ENCODE data around the gene SETD2. TPM values are rescaled to one million over a fixed set of nuclear protein-coding genes. Genes with fewer than 3 reads are reported as not detected.

Gene SETD2
- total RNA-seq, 1 experiment from 2014 or later: 60.8 TPM

DNA sequence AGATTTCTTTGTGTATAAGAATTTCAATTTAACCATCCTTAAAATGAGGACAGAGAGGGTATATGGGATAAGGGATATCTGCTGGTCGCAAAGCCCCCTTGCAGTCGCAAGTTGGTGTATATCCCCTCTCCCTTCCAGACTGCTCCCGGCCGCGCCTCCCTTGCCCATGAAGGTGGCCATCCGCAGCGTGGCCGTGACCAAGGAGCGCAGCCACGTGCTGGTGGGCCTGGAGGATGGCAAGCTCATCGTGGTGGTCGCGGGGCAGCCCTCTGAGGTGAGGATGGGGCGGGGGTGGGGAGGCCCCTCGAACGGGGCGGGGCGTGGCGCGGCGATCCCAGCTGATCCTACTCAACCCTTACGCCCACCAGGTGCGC is 155.1 kb downstream of the SETD2 start:
- no peak overlapping the region; a peak in 1 of 7 replicates for H3K27ac Mint-ChIP-seq

More for the DNA sequence above, 155.1 kb downstream of the SETD2 start:
- H4K8ac ChIP-seq (replicated peaks; ENCODE audit: insufficient read length, low read depth, low read length): no peak overlapping the region
- H3K4me2 ChIP-seq (ENCODE audit: insufficient read depth, insufficient read length, low read length): peak overlapping the region; percentile 28
- H2BK5ac ChIP-seq (ENCODE audit: insufficient read length, low read length): no peak overlapping the region
- H3K9ac ChIP-seq (ENCODE audit: extremely low read depth, insufficient read length, low read length): peak overlapping the region; percentile 56
- H3T11ph ChIP-seq (ENCODE audit: low read length): no peak overlapping the region
- no peaks in the 10 kb centered on the region for H3K79me2 ChIP-seq (ENCODE audit: insufficient read depth, low read length)
- H2BK12ac ChIP-seq (ENCODE audit: insufficient read length, low read depth, low read length): no peak overlapping the region
- H3K9me3 ChIP-seq (ENCODE audit: control insufficient read depth, low read depth, low read length): no peaks in the 10 kb centered on the region
- H3K9me3 Mint-ChIP-seq: no peaks in the 10 kb centered on the region
- peaks cover 4% of the 10 kb centered on the region for H3K23me2 ChIP-seq (ENCODE audit: insufficient read length, low read depth, low read length, poor library complexity, severe bottlenecking)
- H4K91ac ChIP-seq (ENCODE audit: insufficient read length, low read depth, low read length): no peak overlapping the region
- peaks cover 16 to 17% of the 10 kb centered on the region in 2 experiments for H3K4me1 Mint-ChIP-seq
- H2AFZ ChIP-seq (ENCODE audit: low read length): no peak overlapping the region
- no peaks in the 10 kb centered on the region for H3K27me3 Mint-ChIP-seq (ENCODE audit: low read depth)
- H3K27me3 ChIP-seq (ENCODE audit: insufficient read depth, low read length): no peaks in the 10 kb centered on the region
- H3K27ac ChIP-seq (ENCODE audit: insufficient read length, low read depth, low read length): no peak overlapping the region
- H2AK5ac ChIP-seq (ENCODE audit: insufficient read length, low read length): no peak overlapping the region
- DNase-seq: no peak
- H3K79me1 ChIP-seq (ENCODE audit: insufficient read depth, low read depth, low read length, poor library complexity, severe bottlenecking): no peaks in the 10 kb centered on the region
- TF ChIP-seq, protein P1, sequence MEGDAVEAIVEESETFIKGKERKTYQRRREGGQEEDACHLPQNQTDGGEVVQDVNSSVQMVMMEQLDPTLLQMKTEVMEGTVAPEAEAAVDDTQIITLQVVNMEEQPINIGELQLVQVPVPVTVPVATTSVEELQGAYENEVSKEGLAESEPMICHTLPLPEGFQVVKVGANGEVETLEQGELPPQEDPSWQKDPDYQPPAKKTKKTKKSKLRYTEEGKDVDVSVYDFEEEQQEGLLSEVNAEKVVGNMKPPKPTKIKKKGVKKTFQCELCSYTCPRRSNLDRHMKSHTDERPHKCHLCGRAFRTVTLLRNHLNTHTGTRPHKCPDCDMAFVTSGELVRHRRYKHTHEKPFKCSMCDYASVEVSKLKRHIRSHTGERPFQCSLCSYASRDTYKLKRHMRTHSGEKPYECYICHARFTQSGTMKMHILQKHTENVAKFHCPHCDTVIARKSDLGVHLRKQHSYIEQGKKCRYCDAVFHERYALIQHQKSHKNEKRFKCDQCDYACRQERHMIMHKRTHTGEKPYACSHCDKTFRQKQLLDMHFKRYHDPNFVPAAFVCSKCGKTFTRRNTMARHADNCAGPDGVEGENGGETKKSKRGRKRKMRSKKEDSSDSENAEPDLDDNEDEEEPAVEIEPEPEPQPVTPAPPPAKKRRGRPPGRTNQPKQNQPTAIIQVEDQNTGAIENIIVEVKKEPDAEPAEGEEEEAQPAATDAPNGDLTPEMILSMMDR (conservative IDR thresholded peaks at IDR 0.05): no peak
- H4K20me1 ChIP-seq (ENCODE audit: control insufficient read depth, insufficient read depth, insufficient read length): no peaks in the 10 kb centered on the region
- no peak overlapping the region for H2BK120ac ChIP-seq (ENCODE audit: low read depth, low read length, poor library complexity, severe bottlenecking)
- H3K23ac ChIP-seq (ENCODE audit: insufficient read length, low read depth, low read length): no peak overlapping the region
- H4K5ac ChIP-seq (ENCODE audit: insufficient read length, low read depth, low read length): no peak overlapping the region
- no CpG with 5 or more reads among the region's 23 CpGs for WGBS (ENCODE audit: extremely low coverage, insufficient read length, low lambda C conversion rate)
- no peak overlapping the region for H3K14ac ChIP-seq (ENCODE audit: insufficient read depth, low read length)
- no peaks in the 10 kb centered on the region for H3K4me1 ChIP-seq (ENCODE audit: insufficient read depth, low read length)
- H3K56ac ChIP-seq (ENCODE audit: insufficient read length, low read depth, low read length): no peak overlapping the region
- no peak overlapping the region for H2BK15ac ChIP-seq (ENCODE audit: low read depth, low read length)
- H3K36me3 Mint-ChIP-seq (ENCODE audit: insufficient read depth in 1 of 3, low read depth in 3 of 3): peaks cover 18 to 27% (median 24%) of the 10 kb centered on the region in 3 experiments
- peak overlapping the region; percentile 76 for H3K18ac ChIP-seq (ENCODE audit: insufficient read length, low read depth, low read length)
- H3K4me3 Mint-ChIP-seq: peak overlapping the region; percentile 56 to 76
- H3K4ac ChIP-seq (ENCODE audit: low read depth, low read length): no peak overlapping the region
- H2BK20ac ChIP-seq (ENCODE audit: low read depth, low read length, poor library complexity, severe bottlenecking): no peak overlapping the region

Data from H9 (cell line).